Uterus (tissue), 2 donors: ENCODE data around the gene G6PD.
"Not testable (repeated sequence)": the region's sequence is repeated elsewhere in the genome, so short reads cannot be mapped to it uniquely, and the experiment has no call there.

Experiments
- CTCF ChIP-seq, 4 experiments: fragments of 200-600 bp in 2 of 4; fragments of 450-650 bp in 2 of 4; sonication (generic) in 2 of 4; IDR thresholded peaks; one replicate each; pipeline ENCODE4 v1.5.1; 2016 to 2019; ENCODE audit warnings: antibody characterized with exemption in 4 of 4, mild to moderate bottlenecking in 2 of 4, moderate library complexity in 1 of 4
- POLR2A ChIP-seq, 2 donors: fragments of 450-650 bp; IDR thresholded peaks; one replicate each; pipeline ENCODE4 v1.6.1; 2016; ENCODE audit warnings: antibody characterized with exemption in 2 of 2, mild to moderate bottlenecking in 1 of 2, moderate library complexity in 1 of 2

GRCh38 chrX:154582994-154583393, 36.3 kb upstream of the G6PD start:
- TF ChIP-seq POLR2A, CTCF (IDR thresholded peaks at IDR 0.05): not testable (repeated sequence)
